Measurements from ENCODE around the gene MKNK2. TPM values are rescaled to one million over a fixed set of nuclear protein-coding genes. Genes with fewer than 3 reads are reported as not detected.

MKNK2 gene
- total and polyA plus RNA-seq, 2 of the 13 experiments (the other 11 are each of a cell fraction or from before 2014, with no cell fraction given) = 44.9 to 112 TPM

GRCh38 chr19:2059422-2060201 is 8.6 kb upstream of the MKNK2 start (continued):
- TF ChIP-seq ZNF383 (CRISPR knock-in tag; IDR thresholded peaks at IDR 0.05; ENCODE audit: borderline replicate concordance) (no peak), ZSCAN29 (CRISPR knock-in tag; conservative IDR thresholded peaks at IDR 0.05) (no peak), THAP9 (CRISPR knock-in tag; IDR thresholded peaks at IDR 0.05; ENCODE audit: borderline replicate concordance) (no peak; the same call in 1 of the 2 replicates), PAF1 (CRISPR knock-in tag; IDR thresholded peaks at IDR 0.05) (no peak), NRL (CRISPR knock-in tag; IDR thresholded peaks at IDR 0.05; ENCODE audit: borderline replicate concordance) (peak; percentile 12; the same call in 1 of the 2 replicates), MAFF (IDR thresholded peaks at IDR 0.05; ENCODE audit: low read depth, low read length) (no peak), ZNF691 (CRISPR knock-in tag; IDR thresholded peaks at IDR 0.05; ENCODE audit: borderline replicate concordance, low read depth) (peak; percentile 84), DRAP1 (CRISPR knock-in tag; IDR thresholded peaks at IDR 0.05) (peak; percentile 74), CBX1 (IDR thresholded peaks at IDR 0.05; ENCODE audit: low read depth) (peak; percentile 55), ZBTB49 (CRISPR knock-in tag; IDR thresholded peaks at IDR 0.05; ENCODE audit: borderline replicate concordance) (no peak), FOXK2 (IDR thresholded peaks at IDR 0.05) (no peak), ZNF567 (CRISPR knock-in tag; IDR thresholded peaks at IDR 0.05; ENCODE audit: borderline replicate concordance) (no peak; the same call in 1 of the 2 replicates), MAZ (IDR thresholded peaks at IDR 0.05; ENCODE audit: borderline replicate concordance, low read depth, low read length) (0 out of 2 replicates have a peak, but pooled peaks have one; percentile 77), MAZ (CRISPR knock-in tag; IDR thresholded peaks at IDR 0.05; ENCODE audit: low read depth) (peak; percentile 76; the same call in 1 of the 2 replicates), ZNF143 (CRISPR knock-in tag; IDR thresholded peaks at IDR 0.05) (no peak), HDAC2 (CRISPR knock-in tag; IDR thresholded peaks at IDR 0.05) (no peak; the same call in none of the 2 replicates), DPF2 (CRISPR knock-in tag; IDR thresholded peaks at IDR 0.05; ENCODE audit: borderline replicate concordance, low read depth) (0 out of 2 replicates have a peak, but pooled peaks have one; percentile 52), ZNF775 (CRISPR knock-in tag; IDR thresholded peaks at IDR 0.05; ENCODE audit: borderline replicate concordance) (no peak), ZNF30 (CRISPR knock-in tag; IDR thresholded peaks at IDR 0.05) (no peak), ATAD3A (CRISPR knock-in tag; IDR thresholded peaks at IDR 0.05) (0 out of 2 replicates have a peak, but pooled peaks have one; percentile 36), CAMTA2 (CRISPR knock-in tag; IDR thresholded peaks at IDR 0.05; ENCODE audit: borderline replicate concordance) (0 out of 2 replicates have a peak, but pooled peaks have one; percentile 60)

Measured in HepG2 (cell line).